GM21717 (cell line): ENCODE results near the gene FTO.

Experiments used
- ATAC-seq: cut with Tn5 transposase; IDR thresholded peaks from one replicate; pipeline ENCODE4 v1.9.1; 2021; ENCODE audit warnings: mild to moderate bottlenecking, moderate library complexity; ENCODE audit not compliant: unreplicated experiment

Gene FTO

DNA sequence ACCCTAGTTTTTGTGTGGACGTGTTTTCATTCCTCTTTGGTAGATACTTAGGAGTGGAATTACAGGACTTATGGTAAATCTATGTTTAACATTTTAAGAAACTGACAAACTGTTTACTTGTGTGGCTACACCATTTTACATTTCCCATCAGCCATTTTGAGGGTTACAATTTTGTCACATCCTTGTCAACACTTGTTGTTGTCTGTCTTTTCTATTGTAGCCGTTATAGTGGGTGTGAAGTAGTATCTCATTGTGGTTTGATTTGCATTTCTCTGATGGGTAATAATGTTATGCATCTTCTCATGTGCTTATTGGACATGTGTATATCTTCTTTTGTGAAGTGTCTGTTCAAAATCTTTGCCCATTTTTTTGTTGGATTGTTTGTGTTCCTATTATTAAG, 4.5 kb downstream of the FTO start:
- ATAC-seq: no peak

DNA sequence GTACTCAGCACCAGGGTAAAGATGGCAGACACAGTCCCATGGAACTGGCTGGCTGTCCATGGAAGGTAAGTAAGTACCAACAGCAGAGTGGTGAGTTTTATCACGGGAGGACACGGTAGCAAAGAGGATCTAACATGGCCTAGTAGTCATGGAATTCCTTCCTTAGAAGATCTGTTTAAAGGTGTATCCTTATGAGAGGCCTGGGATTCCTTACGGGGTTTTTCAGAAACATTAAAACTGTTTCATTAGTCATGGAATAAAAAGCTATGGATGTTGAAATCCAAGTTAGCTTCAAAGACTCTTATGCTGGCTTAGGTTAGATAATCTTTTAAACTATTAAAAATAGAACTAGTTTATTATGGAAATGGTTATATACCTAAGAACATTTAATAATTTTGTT, 7.4 kb downstream of the FTO start:
- ATAC-seq: no peak

DNA sequence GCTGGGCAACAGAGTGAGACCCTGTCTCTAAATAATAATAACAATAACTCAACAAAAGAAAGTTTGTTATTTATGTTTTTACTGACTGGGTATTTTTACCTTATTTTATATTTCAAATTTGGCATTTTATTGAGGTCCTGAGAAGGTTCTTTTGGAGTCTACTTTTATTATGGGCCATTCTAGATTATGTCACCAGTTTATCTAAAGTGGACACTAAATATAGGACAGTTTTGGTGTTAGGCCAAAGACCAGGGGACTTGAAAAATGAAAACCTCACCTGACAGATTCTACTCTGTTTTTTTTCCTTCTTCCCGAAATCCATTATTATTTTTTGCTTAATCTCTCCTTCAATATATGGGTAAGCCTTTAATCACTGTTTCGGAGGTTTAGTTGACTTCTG, 8.1 kb downstream of the FTO start:
- no peak for ATAC-seq

DNA sequence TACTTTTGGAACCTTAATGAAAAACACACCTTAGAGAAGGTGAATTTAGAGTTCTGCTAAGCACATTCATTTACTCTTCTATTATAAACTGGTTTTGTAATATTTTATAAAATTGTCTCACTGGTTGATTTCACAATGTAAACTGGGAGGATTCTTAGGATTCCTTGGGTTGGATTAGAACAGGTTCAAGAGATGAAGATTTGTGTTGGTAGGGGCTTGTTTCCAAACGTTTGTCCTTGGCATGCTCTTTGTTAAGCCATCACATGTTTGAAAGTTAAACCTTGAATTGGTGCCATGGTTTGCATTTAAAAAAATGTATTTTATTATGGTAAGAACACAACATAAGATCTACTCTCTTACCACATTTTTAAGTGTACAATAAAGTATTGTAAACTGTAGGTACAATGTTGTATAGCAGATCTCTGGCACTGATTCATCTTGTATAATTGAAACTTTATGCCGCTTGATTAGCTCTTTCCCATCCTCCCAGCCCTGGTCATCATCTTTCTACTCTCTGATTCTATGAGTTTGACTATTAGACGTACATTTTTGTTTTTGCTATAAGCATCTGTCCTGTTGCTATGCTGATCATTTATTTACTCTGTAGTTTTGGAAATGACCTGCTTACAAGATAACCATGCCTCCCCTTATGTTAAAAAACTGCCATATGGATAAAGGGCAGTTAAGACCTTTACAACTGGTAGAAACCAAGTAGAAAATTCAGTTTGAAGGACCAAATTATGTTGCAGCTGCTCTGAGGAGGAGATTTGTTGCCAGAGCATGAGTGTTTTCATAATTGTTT, 9.6 kb downstream of the FTO start:
- ATAC-seq: no peak

DNA sequence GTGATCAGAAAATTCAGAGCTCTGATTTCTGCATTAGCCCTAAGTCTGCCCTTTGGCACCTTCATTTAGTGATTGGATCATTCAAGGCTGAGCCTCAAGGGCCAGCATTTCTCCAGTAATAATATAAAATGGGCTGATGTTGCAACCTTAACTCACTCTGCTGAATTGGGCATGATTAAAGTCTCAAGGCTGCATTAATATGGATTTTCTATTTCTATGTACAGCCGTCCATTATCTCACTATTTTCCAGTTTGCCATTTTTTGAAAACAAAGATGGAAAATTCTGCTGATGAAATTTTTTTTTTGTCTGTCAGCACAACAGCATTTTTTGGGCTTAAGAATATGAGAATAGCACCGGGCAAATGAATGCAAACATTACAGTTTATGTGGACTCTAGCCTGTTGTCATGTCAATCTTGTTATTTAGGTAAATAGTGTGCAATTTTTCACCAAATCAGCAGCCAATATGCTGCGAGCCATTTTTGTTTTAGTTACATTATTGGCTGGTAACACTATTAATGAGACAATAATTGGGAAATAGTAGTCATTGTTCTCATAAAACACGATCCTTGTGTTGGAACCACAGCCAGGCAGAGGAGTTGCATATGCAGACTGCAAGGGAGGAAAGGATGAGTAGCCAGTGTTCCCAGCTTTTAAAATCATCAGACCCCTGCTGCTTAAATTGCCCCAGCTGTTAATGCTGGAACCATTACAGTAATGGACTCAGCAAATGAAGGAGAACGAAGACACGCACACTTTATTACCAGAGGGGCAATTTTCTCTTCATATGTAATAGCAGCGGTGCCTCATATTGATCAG, 10.5 kb downstream of the FTO start:
- ATAC-seq: no peak

DNA sequence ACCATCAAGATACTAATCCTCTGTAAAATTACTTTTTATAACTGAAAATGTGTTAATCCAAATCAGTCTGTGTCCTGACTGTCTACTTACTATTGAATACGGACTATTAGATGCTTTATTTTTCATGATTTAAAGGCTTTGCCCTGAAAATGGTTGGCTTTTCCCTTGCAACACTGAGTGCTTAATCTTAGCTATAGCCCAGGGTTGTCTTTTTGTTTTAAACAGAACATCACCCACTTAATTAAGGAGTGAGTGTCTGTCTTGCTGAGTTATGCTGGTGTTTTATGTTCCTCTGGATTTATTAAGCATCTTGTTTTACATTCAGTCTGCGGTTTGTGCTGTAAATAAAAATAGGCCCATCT, 11.0 kb downstream of the FTO start:
- ATAC-seq: no peak

DNA sequence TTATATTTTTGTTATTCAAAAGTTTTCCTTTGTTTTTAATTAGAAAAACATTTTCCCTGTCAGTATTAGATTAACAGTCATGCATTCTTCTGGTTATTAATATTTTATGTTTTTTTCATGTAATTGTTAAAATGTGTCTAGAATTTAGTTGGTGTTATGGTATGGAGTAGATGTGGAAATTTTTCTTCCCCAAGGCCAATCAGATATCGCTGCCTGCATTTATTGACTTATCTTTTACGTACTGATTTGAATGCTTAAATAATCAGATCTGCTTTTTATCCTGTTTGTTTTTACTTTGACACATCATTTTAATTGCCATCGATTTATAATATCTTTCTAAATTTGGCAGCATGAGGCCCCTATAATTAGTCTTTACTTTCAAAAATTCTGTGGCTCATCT, 13.6 kb downstream of the FTO start:
- no peak for ATAC-seq

DNA sequence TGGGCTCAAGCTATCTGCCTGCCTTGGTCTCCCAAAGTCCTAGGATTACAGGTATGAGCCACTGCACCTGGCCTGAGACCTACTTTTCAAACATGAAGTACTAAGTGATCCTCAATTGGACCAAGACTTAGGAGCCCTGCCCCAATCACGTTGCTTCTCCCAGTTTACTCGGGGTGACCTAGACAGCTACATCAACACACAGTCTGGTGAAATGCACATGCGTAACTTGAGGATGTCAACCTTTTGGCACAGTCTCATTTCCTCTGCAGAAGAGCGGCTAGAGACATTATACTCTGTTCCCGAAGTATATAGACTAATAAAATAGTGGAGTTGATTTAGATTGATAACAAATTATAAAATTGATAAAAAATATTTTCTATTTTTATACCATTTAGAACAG, 17.1 kb downstream of the FTO start:
- ATAC-seq: no peak

DNA sequence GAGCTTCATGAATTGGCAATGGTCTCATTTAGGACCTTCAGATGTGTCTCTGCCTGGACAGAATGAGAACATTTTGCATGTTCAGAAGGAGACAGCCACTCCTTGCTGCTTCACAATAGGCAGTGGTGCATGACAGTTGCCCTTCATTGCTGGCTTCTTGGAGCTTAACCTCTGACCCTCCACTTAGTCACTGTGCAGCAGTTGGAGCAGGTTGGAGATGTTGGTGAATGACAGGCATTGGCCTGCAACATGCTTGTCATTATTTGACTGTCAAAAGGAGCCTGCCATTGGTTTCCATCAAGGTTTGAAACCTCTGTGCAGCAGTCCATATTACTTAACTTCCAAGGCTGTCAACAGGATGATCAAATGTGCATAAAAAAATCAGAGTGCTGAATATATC, 22.7 kb downstream of the FTO start:
- no peak for ATAC-seq

DNA sequence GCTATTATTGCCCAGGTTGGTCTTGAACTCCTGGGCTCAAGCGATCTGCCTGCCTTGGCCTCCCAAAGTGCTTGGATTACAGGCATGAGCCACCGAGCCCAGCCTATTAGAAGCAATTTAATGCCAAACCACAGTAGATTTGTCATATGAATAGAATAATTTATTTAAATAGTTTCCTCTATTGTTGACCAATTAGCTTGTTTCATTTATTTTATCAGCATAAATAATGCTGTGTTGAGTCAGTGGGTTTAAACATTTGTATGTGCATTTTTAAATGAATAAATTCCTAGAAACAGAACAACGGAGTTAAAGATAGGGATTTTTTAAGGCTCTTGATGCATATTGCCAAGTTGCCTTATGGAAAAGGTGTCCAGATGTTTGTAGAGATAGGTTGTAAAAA, 26.7 kb downstream of the FTO start:
- no peak for ATAC-seq

DNA sequence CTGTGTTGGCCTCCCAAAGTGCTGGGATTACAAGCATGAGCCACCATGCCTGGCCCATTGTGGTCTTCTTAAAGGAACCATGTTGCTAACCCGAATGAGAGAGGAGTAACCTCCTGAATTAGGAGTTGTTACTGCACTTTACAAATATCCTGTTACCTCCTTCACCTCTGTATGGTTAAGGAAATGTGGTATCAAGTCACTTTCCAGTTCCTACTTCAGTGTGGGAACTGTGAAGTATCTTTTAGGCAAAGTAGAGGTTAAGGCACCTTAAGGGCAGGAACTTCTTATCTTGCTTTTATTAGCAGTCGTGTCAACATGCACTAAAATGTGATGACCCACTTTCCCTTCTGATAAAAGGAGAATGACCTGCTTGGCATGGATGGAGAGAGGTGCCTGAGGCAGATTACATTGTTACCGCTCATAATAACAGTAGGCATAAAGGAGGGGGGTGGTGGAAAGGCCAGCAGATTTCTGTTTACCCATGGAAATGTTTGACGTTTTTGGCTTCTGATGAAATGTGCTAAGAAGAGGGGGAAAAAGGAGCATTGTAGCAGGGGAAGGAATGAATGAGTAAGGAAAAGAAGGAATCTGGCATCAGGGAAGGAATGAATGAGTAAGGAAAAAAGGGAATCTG, 28.5 kb downstream of the FTO start:
- no peak for ATAC-seq

DNA sequence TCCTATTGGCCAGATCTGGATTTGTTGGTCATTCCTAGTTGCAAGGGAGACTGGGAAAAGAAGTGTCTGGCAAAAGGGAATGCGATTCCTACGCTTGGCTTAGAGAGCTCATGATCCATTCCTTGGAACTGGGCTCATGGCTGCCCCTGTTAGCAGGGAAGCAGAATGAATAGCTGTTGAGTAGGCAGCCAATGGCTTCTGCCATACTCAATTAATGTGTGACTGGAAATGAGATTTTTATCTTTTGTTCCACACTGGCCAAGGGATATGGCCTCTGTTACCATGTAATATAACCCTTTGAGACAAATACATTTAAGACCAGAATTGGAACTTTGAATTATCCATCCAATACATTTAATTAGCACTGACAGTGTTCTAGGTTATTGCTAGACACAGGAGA, 31.0 kb downstream of the FTO start:
- no peak for ATAC-seq

DNA sequence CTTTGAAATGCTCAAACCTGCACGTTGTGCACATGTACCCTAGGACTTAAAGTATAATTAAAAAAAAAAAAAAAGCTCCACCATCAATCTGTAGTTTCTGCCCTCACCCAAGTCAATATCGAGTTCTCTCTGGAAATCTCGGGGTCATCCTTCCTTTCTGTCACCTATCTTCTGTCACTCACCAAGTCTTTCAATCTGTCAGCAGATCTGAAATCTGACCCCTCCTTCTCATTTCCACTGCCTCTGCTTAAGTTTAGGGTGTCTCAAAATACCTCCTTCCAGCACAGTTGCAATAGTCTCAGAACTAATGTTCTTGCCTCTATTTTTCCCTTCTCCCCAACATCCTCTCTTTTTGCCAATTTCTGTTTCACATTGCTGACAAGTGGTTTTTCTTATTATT, 32.3 kb downstream of the FTO start:
- ATAC-seq: no peak

DNA sequence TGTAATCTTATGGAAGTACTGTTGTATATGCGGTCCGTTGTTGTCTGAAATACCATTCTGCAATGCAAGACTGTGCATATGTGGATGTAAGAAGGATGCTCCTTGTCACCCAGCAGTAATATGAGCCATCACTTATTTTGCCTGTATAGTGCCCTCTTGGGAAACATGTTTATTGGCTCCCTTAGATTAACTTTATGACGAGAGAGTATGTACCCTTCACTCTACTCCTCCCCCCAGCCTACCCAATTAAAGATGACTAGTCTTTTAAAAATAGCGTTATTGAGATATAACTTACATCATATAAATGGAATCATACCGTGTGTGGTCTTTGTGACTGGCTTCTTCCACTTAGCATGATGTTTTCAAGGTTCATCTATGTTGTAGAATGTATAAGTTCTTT, 33.6 kb downstream of the FTO start:
- ATAC-seq: no peak

DNA sequence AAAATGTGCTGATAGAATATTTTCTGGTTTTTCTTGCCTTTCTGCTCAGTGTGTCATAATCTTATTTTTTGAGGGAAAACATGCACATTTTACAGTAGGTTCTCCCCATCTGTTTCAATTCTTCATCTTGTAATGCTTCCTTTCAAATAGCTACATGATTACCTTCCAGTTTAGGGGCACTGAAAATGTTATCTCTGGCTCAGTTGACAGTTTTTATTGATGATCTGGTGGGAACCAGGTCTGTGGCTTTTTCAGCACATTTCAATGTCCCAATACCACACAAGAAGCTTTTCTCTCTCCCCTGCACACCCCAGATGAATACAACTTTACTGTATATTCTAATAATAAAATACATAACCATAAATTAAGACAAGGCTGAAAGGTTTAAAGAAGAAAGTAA, 36.5 kb downstream of the FTO start:
- no peak for ATAC-seq

DNA sequence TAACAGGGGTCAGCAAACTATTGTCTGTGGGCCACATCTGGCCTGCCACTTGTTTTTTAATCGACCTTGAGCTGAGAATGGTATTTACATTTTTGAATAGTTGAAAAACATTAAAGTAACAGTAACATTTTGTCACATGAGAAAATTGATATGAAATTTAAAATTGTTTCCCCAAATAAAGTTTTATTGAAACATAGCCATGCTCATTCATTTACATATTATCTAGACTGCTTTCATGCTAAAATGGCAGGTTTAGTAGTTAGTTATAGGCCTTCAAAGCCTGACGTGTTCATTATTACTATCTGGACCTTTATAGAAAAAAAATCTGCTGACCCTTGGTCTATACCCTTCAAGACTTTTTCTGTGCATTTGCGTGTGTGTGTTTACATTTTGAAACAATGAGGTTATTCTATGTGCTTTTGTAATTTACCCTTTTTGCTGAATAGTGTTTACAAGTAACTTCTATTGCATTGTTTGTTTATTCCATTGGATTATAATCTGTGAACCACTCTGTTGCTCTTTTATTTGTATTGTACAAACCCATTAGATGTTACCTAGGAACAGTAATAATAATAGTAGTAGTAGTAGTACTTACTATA, 37.1 kb downstream of the FTO start:
- ATAC-seq: no peak

DNA sequence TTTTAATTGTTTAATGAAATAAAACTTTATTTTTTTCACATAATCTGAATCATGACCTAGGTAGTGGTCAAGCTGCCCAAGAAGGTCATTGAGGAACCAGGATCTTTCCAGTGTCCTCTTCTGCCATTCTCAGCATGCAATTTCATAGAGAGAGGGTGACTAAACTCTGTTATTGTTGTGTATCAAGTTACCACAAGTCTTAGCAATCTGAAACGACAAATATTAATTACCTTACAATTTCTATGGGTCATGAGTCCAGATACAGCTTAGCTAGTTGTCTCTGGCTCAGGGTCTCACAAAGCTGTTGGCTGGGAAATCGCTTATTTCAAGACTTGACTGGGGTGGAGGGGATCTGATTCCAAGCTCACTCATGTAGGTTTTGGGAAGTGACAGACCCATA, 37.6 kb downstream of the FTO start:
- no peak for ATAC-seq

DNA sequence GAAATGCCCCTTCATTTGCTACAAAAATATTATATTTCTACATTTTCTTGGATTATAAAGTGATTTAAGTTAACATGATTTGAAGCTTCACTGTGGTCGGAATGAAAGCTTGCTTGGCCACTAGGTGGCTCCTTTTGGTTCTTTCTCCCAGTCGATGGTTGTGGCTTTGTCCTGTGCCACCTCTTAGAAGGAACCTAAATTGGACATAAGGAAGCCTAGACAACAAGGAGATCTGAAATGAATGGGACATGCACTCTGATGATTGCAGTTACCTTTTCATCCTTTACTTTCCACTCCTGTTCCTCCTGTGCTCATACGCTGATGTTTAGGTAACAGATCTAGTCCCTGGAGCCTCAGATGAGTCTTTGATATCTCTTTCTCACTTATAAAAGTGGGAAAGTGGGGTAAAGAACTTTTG, 39.2 kb downstream of the FTO start:
- no peak for ATAC-seq

DNA sequence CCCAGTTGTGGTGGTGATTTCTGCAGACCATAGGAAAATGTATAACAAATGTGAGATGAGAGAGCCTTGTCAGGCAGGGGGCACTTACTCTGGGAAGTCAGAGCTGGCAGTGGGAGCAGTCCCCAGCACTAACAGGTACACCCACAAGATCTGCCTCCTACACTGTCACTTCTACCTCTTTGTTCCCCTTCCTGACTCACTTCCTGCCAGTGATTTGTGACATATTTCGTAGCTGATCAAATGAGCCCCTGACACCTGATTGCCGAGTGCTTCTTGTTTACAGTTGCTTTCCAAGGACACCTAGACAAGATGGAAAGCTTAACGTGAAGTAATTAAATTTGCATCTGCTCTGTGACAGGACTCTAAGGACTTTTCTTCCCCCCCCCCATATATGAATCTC, 40.5 kb downstream of the FTO start:
- ATAC-seq: peak; percentile 49

DNA sequence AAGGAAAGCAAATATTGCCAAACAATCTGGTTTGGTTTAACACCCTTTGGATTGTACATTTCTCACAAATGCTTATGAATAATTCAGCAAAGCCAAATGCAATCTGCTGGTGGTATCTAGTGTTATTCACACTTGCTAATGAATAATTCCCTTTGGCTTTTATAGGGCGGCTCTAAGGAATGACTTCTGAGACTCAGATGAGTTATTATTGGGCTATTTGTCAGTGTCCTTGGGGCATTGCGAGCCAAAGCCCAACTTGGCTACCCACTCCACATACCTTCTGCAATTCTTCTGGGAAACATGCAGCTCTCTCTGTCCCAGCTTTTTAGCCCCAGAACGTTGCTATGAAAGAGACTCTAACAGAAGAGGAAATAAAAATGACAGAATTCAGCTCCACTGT, 41.1 kb downstream of the FTO start:
- ATAC-seq: no peak

DNA sequence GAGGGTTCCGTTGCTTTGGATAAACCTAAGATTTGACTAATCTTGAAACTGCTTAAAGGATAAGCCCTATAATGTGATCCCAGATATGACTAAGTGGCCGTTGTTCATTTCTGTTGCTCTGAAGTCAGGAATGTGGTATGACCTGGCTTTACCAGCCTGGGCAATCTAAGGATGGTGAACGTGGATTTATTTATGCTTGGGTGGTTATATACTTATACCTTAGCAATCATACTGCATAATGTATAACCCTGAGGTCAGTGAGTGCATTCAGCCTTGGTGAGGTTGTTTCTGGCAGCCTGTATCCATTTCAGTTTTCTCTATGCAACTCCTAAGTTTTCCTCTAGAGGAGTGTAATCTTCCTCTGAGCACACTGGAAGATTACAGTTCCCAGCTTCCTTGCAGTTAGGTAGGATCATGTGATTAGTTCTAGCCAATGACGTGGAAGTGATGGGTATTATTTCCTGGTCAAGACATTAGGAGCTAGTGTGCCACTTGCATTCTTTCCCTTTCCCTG, 41.9 kb downstream of the FTO start:
- ATAC-seq: no peak
